ENCODE results near the gene NTF4.

Gene NTF4

GRCh38 chr19:49064768-49065611 lies at the start of gene NTF4:
NTF4 (minus strand) TSS chr19:49064818; CDS start chr19:49061997, 2,821 bp downstream.
- no peak for DNase-seq

DNA sequence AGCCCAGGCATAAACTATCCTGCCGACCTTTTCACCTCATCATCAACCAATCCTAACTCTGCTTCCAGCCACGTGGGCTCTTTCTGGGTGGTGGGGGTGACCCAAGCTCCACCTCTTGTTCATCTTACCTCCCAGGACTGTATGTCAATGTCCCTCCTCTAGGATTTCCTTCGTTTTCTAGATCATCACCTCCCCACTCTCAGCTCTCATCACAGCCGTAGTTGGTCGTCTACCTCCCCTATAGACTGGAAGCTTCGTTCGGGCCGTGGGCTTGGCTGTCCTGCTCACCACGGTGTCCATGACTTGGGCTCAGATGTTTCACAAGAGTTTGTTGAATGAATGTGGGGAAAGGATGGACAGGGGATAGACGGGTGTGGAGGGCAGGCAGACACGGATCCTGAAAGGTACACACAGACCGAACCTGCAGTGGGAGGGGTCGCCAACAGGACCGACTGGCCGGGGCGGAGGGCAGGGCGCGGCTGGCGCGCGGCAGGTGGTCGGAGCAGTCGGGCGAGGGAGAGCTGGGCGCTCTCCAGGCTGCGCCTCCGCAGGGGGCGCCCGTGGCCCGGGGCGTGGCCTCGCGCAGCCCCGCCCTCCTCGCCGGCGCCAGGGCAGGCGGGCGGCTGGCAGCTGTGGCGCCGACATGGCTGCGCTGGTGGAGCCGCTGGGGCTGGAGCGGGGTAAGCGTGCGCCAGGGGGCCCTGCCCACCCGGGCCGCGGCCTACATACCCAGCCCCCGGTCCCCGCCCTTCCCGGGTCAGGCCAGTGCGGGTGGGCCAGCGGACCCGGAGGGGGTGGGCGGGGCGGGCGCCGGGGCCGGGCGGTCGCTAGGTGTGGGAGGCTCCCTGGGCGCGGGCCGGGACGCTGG lies 49.4 kb upstream of the NTF4 start, which contains the start of gene LIN7B:
Gene LIN7B (plus strand): TSS at position 609 of the 868 bp plus-strand sequence. CDS start 35 bp downstream, at position 644.
- peak; percentile 54 for DNase-seq

DNA sequence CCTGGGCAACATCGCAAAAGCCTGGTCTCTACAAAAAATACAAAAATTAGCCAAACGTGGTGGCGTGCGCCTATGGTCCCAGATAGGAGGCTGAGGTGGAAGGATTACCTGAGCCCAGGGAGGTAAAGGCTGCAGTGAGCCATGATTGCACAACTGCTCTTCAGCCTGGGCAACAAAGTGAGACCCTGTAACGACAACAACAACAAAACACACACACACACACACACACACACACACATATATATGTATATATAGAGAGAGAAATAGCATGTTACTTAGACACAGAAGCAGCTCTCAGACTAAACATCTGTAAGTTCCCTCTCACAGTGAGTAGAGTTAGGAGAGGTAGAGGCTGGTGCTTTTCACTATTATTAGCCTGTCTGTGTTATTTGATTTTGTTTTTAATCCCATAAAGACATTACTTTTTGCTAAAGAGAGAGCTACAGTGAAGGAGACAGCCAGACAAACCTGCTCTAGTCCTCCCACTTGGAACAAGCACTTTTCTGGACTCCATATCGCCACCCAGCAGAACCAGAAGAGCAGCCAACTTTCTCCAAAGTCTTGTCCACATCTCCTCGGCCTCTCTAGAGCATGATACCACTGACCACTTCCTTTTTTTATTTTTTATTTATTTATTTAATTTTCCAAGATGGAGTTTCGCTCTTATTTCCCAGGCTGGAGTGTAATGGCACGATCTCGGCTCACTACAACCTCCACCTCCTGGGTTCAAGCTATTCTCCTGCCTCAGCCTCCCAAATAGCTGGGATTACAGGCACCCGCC lies 46.8 kb upstream of the NTF4 start:
- no peak for DNase-seq

- DNase-seq, result no peak
Observed at GRCh38 chr19:49110567-49110966, 45.9 kb upstream of the NTF4 start.

- no peak for DNase-seq
Observed at GRCh38 chr19:49109569-49110233, 45.1 kb upstream of the NTF4 start.

GRCh38 chr19:49109051-49109450 lies 44.4 kb upstream of the NTF4 start:
- no peak for DNase-seq

- no peak for DNase-seq
Observed at GRCh38 chr19:49107625-49108459, 43.2 kb upstream of the NTF4 start.

GRCh38 chr19:49106648-49107135 lies 42.1 kb upstream of the NTF4 start:
- peak; percentile 37 for DNase-seq

DNA sequence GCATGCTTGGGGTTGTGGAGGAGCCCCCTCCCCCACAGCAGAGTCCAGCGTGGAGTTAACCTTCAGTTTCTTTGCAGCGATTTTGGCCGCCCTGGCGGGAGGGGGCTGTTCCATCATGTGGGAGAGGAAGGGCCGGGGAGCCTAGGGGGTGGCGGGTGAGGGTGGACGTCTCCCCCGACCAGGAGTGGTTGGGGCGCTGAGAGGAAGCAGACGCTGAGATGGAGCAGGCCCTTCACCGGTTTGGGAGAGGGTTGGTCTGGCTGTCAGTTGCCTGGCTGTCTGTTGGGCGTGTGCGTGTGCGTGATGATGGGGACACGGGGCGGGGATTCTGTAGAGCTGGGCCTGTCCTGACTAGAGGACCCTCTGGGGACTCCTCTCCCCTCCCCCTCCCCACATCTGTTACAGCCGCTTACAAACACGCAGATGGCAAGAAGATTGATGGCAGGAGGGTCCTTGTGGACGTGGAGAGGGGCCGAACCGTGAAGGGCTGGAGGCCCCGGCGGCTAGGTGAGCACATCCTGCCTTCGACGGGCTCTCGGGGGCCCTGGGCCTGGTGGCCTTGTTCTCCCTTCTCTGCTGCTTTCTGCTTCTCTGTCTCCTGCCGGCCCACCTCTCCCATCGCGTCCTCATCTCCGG lies 39.7 kb upstream of the NTF4 start:
- no peak for DNase-seq

GRCh38 chr19:49103331-49104085 lies 38.9 kb upstream of the NTF4 start:
- DNase-seq, result no peak

DNA sequence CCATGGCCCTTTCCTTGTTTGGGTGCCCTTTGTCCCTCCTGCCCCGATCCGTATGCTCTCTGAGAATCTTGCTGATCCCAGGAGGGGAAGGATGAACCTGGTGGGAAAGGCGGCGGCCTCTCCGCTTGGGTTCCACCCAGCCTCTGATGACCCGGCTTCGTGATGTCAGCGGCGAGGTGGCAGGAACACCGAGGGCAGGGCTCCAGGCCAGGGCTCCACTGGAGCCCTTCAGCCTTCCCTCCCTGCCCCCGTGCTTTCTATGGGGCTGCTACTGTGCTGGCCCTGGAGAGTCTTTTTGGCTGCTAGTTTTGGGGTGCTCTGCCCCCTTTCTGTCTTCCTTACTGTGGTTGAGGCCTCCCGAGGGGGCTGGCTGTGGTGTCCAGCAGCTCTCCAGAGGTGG lies 37.7 kb upstream of the NTF4 start:
- no peak for DNase-seq

GRCh38 chr19:49101160-49101559 lies 36.5 kb upstream of the NTF4 start:
- no peak for DNase-seq

GRCh38 chr19:49098795-49099194 lies 34.2 kb upstream of the NTF4 start:
- DNase-seq, result no peak

DNA sequence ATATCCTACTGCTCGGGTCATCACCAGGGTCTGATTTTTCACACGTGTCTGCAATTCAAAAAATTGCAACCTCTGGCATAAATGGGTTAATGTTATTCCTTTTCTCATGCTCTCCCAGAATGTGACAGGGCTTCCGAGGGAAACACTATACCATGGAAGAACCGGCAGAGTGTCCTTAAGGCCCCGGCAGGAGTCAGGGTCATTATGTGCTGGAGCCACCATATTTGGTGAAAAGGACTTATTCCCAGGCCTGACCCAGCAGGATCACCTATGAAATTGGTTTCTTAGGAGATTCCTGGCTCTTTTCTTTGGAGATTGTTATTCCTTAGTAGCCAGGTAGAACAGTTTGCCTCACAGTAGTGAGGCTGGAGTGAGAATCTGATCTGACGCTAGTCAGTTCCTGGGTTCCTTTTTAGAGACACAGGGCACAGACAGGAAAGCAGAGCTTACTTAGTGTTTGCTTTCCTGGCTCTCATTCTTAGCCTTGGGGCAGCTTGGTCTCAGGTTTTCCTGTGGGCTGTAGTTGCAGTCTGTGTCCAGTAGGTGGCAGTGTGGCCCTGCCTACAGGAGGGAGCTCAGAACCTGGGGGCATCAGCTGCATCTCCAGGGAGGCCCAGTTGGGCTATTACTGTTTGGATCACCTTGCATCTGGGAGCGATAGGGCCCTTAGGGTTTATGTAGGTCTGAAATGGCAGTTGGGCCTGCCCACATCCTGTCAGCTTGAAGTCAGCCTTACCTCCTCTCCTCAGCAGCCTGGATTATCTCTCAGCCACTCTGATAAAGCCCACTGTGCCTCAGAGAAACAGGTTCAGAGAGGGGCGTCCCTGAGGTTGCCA lies 33.1 kb upstream of the NTF4 start:
- peak; percentile 69 for DNase-seq

DNA sequence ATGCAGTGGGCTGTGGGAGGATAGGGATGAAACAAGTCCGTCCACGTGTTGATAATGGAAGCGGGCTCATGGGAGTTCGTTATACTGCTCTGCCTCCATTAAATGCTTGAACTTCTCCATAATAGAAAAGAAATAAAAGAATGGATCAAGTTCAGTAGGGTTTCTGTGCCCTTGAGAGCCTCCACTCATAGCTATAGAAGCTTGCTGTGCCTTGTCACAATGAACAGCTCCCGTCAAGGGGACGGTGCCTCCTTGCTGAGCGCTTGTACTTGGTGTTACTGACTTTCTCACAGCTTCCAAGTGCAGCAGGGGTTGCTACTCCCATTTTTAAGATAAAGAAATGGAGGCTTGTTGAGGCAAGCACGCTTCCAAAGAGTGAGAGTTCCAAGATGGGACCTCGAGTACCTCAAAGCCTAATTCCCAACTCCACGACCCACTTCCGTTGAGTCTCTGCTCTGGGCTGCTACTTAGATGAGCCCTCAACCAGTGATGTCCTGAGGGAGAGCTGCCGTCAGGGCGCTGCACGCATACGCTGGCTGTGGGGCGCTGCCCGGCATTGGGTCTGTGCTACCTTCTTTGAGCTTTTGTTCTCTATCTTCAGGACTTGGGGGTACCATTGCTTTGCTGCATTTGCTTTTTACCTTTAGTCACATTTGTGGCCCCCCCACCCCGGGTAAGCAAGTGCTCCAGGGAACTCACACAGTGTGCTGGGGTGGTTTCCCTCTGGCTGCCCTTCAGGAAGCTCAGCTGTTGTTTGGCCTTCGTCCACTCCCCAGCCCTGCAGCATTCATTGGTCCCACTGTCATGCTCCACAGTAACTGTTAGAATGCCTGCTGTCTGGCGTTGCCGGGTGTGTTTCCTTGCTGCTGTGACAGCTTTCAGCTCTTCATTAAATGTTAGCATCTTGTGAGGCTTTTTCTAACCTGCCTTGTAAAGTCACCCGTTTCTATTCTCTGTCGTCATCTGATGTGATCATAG lies 30.2 kb upstream of the NTF4 start:
- DNase-seq, result peak; percentile 58

DNA sequence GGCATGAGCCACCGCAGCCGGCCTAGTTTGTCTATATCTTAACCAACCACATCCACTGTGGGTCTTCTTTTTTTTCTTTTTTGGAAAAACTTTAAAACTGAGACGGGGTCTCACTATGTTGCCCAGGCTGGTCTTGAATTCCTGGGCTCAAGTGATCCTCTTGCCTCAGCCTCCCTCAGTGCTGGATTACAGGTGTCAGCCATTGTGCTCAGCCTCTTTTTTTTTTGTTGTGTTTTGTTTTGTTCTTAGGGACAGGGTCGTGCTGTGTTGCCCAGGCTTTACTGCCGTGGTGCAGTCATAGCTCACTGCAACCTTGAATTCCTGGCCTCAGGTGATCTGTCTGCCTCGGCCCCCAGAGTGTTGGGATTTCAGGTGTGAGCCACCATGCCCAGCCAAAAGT lies 28.1 kb upstream of the NTF4 start:
- no peak for DNase-seq

DNA sequence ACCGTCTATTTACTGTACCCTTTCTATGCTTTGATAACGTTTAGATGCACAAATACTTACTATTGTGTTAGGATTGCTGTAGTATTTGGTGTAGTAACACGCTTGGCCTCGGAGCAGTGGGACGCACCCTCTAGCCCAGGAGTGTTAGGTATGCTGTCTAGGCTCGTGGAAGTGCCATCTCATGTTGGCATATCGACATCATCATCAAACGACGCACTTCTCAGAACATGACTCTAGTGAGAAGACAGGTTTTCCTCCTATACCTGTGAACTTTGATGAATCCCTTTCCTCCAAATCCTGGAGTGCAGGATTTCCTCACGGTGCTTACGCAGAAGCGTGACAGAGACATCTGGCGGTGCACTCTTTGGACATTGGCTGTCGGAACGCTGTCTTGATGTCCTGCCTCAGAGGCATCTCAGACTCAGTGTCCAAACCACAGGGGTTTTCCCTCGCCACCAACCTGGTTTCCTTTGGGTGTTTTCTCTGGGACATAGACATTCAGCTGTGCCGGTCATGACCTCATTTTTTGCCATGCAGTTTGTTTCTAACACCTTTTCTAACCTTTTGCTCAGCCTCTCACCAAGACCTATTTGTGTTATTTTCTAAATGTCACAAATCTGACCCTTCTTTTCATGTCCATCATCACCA lies 26.9 kb upstream of the NTF4 start:
- DNase-seq, result no peak

Data from midbrain (tissue), 1 donor.